ENCODE results near the gene ITSN1.

DNA sequence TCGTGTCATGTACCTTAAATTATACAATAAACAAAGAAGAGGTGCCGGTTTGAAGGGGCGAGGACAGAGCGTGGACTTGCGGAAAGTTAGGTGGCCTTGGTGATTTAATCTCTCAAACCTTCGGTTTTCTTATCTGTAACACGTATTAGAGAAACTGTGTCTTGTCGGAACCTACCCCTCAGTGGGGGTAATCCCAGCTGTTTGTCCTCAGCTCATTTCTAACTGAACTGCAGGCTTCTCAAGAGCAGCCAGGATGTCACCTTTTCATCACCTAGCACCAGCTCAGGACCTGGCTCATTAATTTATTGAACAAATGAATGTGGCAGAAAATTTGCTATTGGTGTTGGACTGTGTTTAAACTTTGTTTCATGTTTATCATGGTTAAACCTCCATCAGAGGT lies 31.2 kb downstream of the ITSN1 start:
- TF ChIP-seq, protein P1, sequence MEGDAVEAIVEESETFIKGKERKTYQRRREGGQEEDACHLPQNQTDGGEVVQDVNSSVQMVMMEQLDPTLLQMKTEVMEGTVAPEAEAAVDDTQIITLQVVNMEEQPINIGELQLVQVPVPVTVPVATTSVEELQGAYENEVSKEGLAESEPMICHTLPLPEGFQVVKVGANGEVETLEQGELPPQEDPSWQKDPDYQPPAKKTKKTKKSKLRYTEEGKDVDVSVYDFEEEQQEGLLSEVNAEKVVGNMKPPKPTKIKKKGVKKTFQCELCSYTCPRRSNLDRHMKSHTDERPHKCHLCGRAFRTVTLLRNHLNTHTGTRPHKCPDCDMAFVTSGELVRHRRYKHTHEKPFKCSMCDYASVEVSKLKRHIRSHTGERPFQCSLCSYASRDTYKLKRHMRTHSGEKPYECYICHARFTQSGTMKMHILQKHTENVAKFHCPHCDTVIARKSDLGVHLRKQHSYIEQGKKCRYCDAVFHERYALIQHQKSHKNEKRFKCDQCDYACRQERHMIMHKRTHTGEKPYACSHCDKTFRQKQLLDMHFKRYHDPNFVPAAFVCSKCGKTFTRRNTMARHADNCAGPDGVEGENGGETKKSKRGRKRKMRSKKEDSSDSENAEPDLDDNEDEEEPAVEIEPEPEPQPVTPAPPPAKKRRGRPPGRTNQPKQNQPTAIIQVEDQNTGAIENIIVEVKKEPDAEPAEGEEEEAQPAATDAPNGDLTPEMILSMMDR (IDR thresholded peaks at IDR 0.05; ENCODE audit: low read depth, low read length, poor library complexity, severe bottlenecking): no peak
- TF ChIP-seq EZH2phosphoT487 (IDR thresholded peaks at IDR 0.05; ENCODE audit: borderline replicate concordance, low read length): no peak

Data from DOHH2 (cell line).